HepG2 (cell line): ENCODE measurements around the gene AK2. TPM values are rescaled to one million over a fixed set of nuclear protein-coding genes. Genes with fewer than 3 reads are reported as not detected.
A peak's percentile ranks its signal among the peaks of the same experiment; 100 is the strongest.

ENCODE experiments used
- CHCHD3 ChIP-seq: sonication (generic); formaldehyde crosslinking; IDR thresholded peaks from 2 replicates; pipeline ENCODE4 v1.8.0; 2022; ENCODE audit warnings: mild to moderate bottlenecking, missing genetic modification reagents, moderate library complexity
- MXD4 ChIP-seq: IDR thresholded peaks from 2 replicates; pipeline ENCODE4 v1.6.1; 2016; ENCODE audit warnings: mild to moderate bottlenecking, missing biosample characterization, missing genetic modification reagents
- PTBP1 ChIP-seq: fragments of 200-400 bp; formaldehyde crosslinking; IDR thresholded peaks from 2 replicates; pipeline ENCODE4 v1.6.1; 2018; ENCODE audit warnings: low read length, low read depth; ENCODE audit not compliant: poor library complexity, severe bottlenecking
- SIX4 ChIP-seq: sonication (generic); formaldehyde crosslinking; IDR thresholded peaks from 2 replicates; pipeline ENCODE4 v1.4.0; 2020; ENCODE audit warnings: missing genetic modification reagents
- SP140L ChIP-seq: sonication (generic); formaldehyde crosslinking; IDR thresholded peaks from 2 replicates; pipeline ENCODE4 v1.4.0; 2020; ENCODE audit warnings: missing genetic modification reagents, borderline replicate concordance
- SYNCRIP ChIP-seq: fragments of 200-400 bp; formaldehyde crosslinking; IDR thresholded peaks from 2 replicates; pipeline ENCODE4 v1.6.1; 2018; ENCODE audit warnings: mild to moderate bottlenecking, low read depth, low read length; ENCODE audit not compliant: insufficient read depth
- THYN1 ChIP-seq: sonication (generic); formaldehyde crosslinking; IDR thresholded peaks from 2 replicates; pipeline ENCODE4 v1.8.1; 2023; ENCODE audit warnings: low read depth, mild to moderate bottlenecking, moderate library complexity, missing genetic modification reagents, borderline replicate concordance
- ZFX ChIP-seq: sonication (generic); formaldehyde crosslinking; IDR thresholded peaks from 2 replicates; pipeline ENCODE4 v1.4.0; 2020; ENCODE audit warnings: mild to moderate bottlenecking, low read depth, missing genetic modification reagents, moderate library complexity
- ZMYM3 ChIP-seq: sonication (generic); formaldehyde crosslinking; IDR thresholded peaks from 2 replicates; pipeline ENCODE4 v1.5.1; 2020; ENCODE audit warnings: mild to moderate bottlenecking, missing genetic modification reagents
- ZNF317 ChIP-seq: sonication (generic); formaldehyde crosslinking; IDR thresholded peaks from 2 replicates; pipeline ENCODE4 v1.5.0; 2020; ENCODE audit warnings: mild to moderate bottlenecking, missing genetic modification reagents
- ZNF331 ChIP-seq: sonication (generic); formaldehyde crosslinking; IDR thresholded peaks from 2 replicates; pipeline ENCODE4 v1.4.0; 2020; ENCODE audit warnings: missing genetic modification reagents
- ZNF687 ChIP-seq: sonication (generic); formaldehyde crosslinking; IDR thresholded peaks from 2 replicates; pipeline ENCODE4 v1.5.1; 2020; ENCODE audit warnings: mild to moderate bottlenecking, missing genetic modification reagents, moderate library complexity
- ZNF891 ChIP-seq: sonication (generic); formaldehyde crosslinking; IDR thresholded peaks from 2 replicates; pipeline ENCODE4 v1.5.0; 2020; ENCODE audit warnings: mild to moderate bottlenecking, missing genetic modification reagents
- polyA plus RNA-seq, 8 experiments: library from polyadenylated mRNA; depleted of rRNA in 3 of 8; stranded (reverse) in 7 of 8; unstranded in 1 of 8; fragments of >200 nt; fragmentation: Illumina TruSeq in 4 of 8; extraction: Trizol in 4 of 8; gene quantifications; 2 replicates each; pipeline versions ENCODE4 v1.2.1 to v1.2.3, GENCODE V29; 2011 to 2016; ENCODE audit warnings: low read depth in 4 of 8, missing spikeins in 1 of 8, mixed read lengths in 1 of 8; ENCODE audit not compliant: insufficient read depth in 1 of 8
- total RNA-seq, 5 experiments: library from RNA; depleted of rRNA; stranded (reverse); fragments of >200 nt; fragmentation: Illumina TruSeq; extraction: Trizol; gene quantifications; 2 replicates each; pipeline ENCODE4 v1.2.3, GENCODE V29; 2016; ENCODE audit warnings: low read depth in 1 of 5
- TF ChIP-seq, protein P1 (sequence below), 2 experiments: sonication (generic) in 1 of 2; formaldehyde crosslinking in 1 of 2; IDR thresholded peaks; 2 replicates each; pipeline versions ENCODE4 v1.6.1 to v1.9.0; 2014 to 2022; ENCODE audit warnings: antibody characterized with exemption in 1 of 2, borderline replicate concordance in 1 of 2, inconsistent platforms in 1 of 2, low read depth in 1 of 2, missing genetic modification reagents in 1 of 2
- TF ChIP-seq, protein P2 (sequence below): sonication (generic); formaldehyde crosslinking; IDR thresholded peaks from 2 replicates; pipeline ENCODE4 v1.4.0; 2020; ENCODE audit warnings: mild to moderate bottlenecking, missing genetic modification reagents

AK2 gene
- total and polyA plus RNA-seq, 2 of the 13 experiments (the other 11 are each of a cell fraction or from before 2014, with no cell fraction given) = 170 to 188 TPM

- peak; percentile 57; the same call in 1 of the 2 replicates for TF ChIP-seq ZMYM3 (CRISPR knock-in tag)
- TF ChIP-seq SIX4 = 0 out of 2 replicates have a peak, but pooled peaks have one; percentile 28
- TF ChIP-seq MXD4 (CRISPR knock-in tag) = 0 out of 2 replicates have a peak, but pooled peaks have one; percentile 60
- no peak for TF ChIP-seq SP140L
- TF ChIP-seq ZFX (CRISPR knock-in tag) = peak; percentile 73; the same call in 1 of the 2 replicates
- no peak for TF ChIP-seq SYNCRIP
- TF ChIP-seq ZNF891 = peak; percentile 31; the same call in 1 of the 2 replicates
- TF ChIP-seq ZNF687 (CRISPR knock-in tag) = peak; percentile 71
- peak; percentile 44; the same call in 1 of the 2 replicates for TF ChIP-seq ZNF317 (CRISPR knock-in tag)
- TF ChIP-seq CHCHD3 (CRISPR knock-in tag) = 0 out of 2 replicates have a peak, but pooled peaks have one; percentile 36
- TF ChIP-seq, protein P1, sequence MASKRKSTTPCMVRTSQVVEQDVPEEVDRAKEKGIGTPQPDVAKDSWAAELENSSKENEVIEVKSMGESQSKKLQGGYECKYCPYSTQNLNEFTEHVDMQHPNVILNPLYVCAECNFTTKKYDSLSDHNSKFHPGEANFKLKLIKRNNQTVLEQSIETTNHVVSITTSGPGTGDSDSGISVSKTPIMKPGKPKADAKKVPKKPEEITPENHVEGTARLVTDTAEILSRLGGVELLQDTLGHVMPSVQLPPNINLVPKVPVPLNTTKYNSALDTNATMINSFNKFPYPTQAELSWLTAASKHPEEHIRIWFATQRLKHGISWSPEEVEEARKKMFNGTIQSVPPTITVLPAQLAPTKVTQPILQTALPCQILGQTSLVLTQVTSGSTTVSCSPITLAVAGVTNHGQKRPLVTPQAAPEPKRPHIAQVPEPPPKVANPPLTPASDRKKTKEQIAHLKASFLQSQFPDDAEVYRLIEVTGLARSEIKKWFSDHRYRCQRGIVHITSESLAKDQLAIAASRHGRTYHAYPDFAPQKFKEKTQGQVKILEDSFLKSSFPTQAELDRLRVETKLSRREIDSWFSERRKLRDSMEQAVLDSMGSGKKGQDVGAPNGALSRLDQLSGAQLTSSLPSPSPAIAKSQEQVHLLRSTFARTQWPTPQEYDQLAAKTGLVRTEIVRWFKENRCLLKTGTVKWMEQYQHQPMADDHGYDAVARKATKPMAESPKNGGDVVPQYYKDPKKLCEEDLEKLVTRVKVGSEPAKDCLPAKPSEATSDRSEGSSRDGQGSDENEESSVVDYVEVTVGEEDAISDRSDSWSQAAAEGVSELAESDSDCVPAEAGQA (IDR thresholded peaks at IDR 0.05; ENCODE audit: low read depth) = peak; percentile 51; the same call in 1 of the 2 replicates
- TF ChIP-seq, protein P1 (CRISPR knock-in tag; IDR thresholded peaks at IDR 0.05; ENCODE audit: borderline replicate concordance) = no peak
- TF ChIP-seq THYN1 (CRISPR knock-in tag) = no peak
- TF ChIP-seq PTBP1 = no peak
- TF ChIP-seq ZNF331 (CRISPR knock-in tag) = peak; percentile 59; the same call in 1 of the 2 replicates
- TF ChIP-seq, protein P2, sequence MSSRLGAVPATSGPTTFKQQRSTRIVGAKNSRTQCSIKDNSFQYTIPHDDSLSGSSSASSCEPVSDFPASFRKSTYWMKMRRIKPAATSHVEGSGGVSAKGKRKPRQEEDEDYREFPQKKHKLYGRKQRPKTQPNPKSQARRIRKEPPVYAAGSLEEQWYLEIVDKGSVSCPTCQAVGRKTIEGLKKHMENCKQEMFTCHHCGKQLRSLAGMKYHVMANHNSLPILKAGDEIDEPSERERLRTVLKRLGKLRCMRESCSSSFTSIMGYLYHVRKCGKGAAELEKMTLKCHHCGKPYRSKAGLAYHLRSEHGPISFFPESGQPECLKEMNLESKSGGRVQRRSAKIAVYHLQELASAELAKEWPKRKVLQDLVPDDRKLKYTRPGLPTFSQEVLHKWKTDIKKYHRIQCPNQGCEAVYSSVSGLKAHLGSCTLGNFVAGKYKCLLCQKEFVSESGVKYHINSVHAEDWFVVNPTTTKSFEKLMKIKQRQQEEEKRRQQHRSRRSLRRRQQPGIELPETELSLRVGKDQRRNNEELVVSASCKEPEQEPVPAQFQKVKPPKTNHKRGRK (CRISPR knock-in tag) = no peak
These were observed 72.0 kb downstream of the AK2 start, which contains the start of gene RNF19B (continued) for GRCh38 chr1:32964461-32965250.
